ENCODE data around the gene MADCAM1.
"Not testable (repeated sequence)": the region's sequence is repeated elsewhere in the genome, so short reads cannot be mapped to it uniquely, and the experiment has no call there.

The MADCAM1 gene

DNA sequence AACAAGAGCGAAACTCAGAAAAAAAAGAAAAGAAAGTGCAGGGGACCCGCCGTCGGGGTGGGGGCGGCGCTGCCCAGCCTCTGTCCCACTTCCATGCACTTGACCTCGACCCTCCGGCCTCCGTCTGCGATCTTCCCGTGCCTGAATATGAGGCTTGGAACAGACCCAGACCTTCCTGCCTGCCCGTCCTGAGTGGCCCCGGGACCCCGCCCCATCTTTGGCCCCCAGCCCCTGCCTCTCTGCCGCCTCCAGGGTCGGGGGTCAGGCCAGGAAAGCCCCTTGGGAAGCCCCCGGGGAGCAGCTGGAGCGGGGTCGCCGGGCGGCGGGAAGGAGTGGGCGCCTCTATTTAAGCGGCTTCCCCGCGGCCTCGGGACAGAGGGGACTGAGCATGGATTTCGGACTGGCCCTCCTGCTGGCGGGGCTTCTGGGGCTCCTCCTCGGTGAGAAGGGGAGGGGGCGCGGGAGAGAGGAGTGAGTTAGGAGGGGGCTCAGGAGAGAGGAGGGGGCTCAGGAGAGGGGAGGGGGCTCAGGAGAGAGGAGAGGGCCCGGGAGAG lies at the start of gene MADCAM1:
MADCAM1 (plus strand) TSS at position 375 of the 554 bp plus-strand sequence; CDS start at position 389, 14 bp downstream.
- DNase-seq (ENCODE audit: low spot score in 2 of 2) (no peak), ATAC-seq (ENCODE audit: low read depth) (no peak)
- peaks cover 16% of the 10 kb centered on the region for H3K4me1 Mint-ChIP-seq
- H3K4me3 Mint-ChIP-seq: no peak within 1 kb of the TSS
- no peak within 1 kb of the TSS for H3K27ac Mint-ChIP-seq
- peaks cover 1% of the 10 kb centered on the region for H3K9me3 Mint-ChIP-seq
- peaks cover 22% of the 10 kb centered on the region for H3K27me3 Mint-ChIP-seq
- peaks cover 3% of the 10 kb centered on the region for H3K36me3 Mint-ChIP-seq

DNA sequence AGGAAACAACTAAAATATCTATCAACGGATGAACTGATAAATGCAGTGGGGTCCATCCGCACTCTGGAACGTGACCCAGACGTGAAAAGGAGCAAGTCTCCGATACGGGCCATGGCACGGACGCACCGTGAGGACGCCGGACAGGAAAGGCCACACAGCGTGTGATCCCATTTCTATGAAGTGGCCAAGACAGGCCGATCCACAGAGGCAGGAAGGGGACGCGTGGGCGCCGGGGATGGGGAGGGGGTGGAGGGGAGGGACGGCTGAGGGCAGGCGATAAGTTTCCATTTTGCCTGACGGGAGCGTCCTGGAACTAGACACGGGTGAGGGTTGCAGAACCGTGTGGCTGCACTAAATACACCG lies 49.2 kb upstream of the MADCAM1 start:
- no peak overlapping the region for H3K27ac Mint-ChIP-seq
- DNase-seq (ENCODE audit: low spot score in 2 of 2) (no peak), ATAC-seq (ENCODE audit: low read depth) (no peak)
- H3K4me1 Mint-ChIP-seq: peaks cover 1% of the 10 kb centered on the region
- H3K4me3 Mint-ChIP-seq: no peak overlapping the region
- H3K27me3 Mint-ChIP-seq: peaks cover 11% of the 10 kb centered on the region
- peaks cover 8% of the 10 kb centered on the region for H3K9me3 Mint-ChIP-seq
- H3K36me3 Mint-ChIP-seq: peaks cover 1% of the 10 kb centered on the region

DNA sequence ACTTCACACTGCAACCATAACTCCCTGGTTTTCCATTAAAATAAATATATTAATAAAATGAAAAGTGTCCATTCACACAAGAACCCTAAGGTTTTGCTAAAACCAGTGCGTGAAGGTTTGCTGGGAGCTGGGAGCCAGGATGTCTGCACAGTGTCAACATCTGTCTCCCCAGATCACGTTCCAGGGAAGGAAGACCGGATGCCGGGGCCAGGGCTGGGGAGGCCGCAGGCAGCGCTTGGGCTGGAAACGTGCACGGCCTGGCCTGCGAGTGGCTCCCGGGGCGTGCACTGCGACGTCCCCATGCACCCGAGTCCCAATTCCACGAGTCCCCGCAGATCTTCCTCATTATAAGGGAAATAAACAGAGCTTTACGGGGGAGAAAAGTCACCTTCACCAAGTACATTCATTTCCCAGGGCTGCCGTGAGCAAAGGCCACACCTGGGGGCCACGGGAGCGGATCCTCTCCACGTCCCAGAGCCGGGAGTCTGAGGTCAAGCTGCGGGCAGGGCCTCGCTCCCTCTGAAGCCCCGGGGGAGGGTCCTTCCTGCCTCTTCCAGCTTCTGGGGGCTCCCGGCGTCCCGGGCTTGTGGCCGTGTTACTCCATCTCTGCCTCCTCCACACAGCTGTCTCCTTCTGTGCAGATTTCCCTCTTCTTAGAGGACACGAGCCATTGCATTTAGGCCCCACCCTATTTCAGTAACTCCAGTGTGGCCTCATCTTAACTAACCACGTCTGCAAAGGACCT lies 48.3 kb upstream of the MADCAM1 start:
- Mint-ChIP-seq H3K9me3 (peaks cover 7% of the 10 kb centered on the region), H3K27me3 (peaks cover 8% of the 10 kb centered on the region), H3K4me3 (no peak overlapping the region), H3K4me1 (no peaks in the 10 kb centered on the region), H3K27ac (no peak overlapping the region), H3K36me3 (no peaks in the 10 kb centered on the region)
- ATAC-seq (ENCODE audit: low read depth) (no peak), DNase-seq (ENCODE audit: low spot score in 2 of 2) (no peak)

DNA sequence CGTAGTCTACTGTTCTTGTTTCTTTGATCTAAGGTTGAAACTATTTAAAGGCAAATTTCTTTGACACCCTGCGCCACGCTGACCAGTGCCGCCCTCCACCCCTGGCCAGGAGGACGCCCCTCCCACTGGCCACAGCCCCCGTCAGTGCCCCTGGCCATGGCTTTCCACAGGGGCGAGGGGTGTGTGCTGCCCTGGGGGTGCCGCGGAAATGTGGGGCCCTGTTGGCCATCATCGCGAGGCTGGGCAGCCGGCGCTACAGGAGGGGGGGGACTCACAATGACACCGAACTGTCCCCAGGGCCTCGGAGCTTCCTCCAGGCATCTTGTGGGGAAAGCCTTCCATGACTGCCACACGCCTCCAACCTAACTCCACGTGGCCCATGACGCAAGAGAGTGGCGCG lies 46.4 kb upstream of the MADCAM1 start:
- Mint-ChIP-seq H3K36me3 (no peaks in the 10 kb centered on the region), H3K4me3 (no peak overlapping the region), H3K4me1 (no peaks in the 10 kb centered on the region), H3K9me3 (peaks cover 4% of the 10 kb centered on the region), H3K27me3 (peaks cover 1% of the 10 kb centered on the region), H3K27ac (no peak overlapping the region)
- DNase-seq (ENCODE audit: low spot score in 2 of 2) (no peak), ATAC-seq (ENCODE audit: low read depth) (no peak)

DNA sequence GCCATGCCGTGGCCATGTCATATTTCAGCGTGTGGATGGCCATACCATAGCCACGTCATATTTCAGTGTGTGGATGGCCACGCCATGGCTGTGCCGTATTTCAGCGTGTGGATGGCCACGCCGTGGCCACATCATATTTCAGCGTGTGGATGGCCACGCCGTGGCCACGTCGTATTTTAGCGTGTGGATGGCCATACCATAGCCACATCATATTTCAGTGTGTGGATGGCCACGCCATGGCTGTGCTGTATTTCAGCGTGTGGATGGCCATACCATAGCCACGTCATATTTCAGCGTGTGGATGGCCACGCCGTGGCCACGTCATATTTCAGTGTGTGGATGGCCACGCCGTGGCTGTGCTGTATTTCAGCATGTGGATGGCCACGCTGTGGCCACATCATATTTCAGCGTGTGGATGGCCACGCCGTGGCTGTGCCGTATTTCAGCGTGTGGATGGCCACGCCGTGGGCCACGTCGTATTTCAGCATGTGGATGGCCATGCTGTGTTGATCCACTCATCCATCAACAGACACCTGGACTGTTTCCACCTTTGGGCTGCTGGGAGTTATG lies 45.3 kb upstream of the MADCAM1 start:
- H3K36me3 Mint-ChIP-seq; H3K4me1 Mint-ChIP-seq; H3K27me3 Mint-ChIP-seq; H3K27ac Mint-ChIP-seq; H3K4me3 Mint-ChIP-seq; ATAC-seq (ENCODE audit: low read depth); DNase-seq (ENCODE audit: low spot score in 2 of 2); H3K9me3 Mint-ChIP-seq: not testable (repeated sequence)

DNA sequence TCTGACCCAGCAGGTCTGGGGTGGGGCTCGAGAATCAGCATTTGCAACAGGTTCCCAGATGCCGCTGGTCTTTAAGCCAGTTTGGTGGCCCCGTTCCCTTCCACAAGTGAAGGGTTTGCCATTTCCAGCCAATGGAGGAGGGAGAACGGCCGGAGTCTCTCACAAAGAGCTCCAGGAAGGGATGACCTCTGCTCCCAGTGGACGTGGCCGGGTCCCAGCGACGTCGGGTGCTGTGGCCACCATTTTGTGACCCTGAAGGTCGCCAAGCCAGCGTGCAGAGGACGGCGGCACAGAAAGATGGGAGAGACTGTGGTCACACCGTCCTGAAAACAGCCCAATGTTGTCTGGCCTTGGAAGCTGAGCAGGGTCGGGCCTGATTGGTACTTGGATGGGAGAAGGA lies 43.5 kb upstream of the MADCAM1 start:
- Mint-ChIP-seq H3K4me3 (no peak overlapping the region), H3K4me1 (no peaks in the 10 kb centered on the region), H3K27ac (no peak overlapping the region), H3K9me3 (peaks cover 7% of the 10 kb centered on the region), H3K36me3 (no peaks in the 10 kb centered on the region), H3K27me3 (peaks cover 9% of the 10 kb centered on the region)
- ATAC-seq (ENCODE audit: low read depth): no peak
- DNase-seq (ENCODE audit: low spot score in 2 of 2): no peak

DNA sequence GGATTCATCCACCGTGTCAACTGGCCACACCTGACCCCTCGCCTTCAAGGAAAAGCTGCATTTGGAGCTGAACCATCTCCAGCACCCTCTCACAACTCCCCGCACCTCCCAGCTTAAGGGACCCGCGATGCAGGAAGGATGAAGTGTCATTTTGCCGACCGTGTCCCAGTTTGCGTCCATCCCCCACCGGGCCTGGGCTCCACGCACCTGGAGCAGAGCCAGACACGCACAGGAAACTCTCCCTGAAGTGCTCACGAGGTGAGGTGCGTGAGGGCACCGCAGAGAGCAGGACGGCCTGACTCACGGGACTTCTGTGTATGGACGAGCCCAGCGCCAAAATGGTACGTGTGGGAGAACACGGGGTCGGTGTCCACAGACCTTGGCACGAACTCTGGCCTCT lies 42.7 kb upstream of the MADCAM1 start:
- Mint-ChIP-seq H3K9me3 (peaks cover 7% of the 10 kb centered on the region), H3K36me3 (no peaks in the 10 kb centered on the region), H3K27me3 (peaks cover 9% of the 10 kb centered on the region), H3K27ac (no peak overlapping the region), H3K4me3 (no peak overlapping the region), H3K4me1 (no peaks in the 10 kb centered on the region)
- ATAC-seq (ENCODE audit: low read depth): no peak
- no peak for DNase-seq (ENCODE audit: low spot score in 2 of 2)

DNA sequence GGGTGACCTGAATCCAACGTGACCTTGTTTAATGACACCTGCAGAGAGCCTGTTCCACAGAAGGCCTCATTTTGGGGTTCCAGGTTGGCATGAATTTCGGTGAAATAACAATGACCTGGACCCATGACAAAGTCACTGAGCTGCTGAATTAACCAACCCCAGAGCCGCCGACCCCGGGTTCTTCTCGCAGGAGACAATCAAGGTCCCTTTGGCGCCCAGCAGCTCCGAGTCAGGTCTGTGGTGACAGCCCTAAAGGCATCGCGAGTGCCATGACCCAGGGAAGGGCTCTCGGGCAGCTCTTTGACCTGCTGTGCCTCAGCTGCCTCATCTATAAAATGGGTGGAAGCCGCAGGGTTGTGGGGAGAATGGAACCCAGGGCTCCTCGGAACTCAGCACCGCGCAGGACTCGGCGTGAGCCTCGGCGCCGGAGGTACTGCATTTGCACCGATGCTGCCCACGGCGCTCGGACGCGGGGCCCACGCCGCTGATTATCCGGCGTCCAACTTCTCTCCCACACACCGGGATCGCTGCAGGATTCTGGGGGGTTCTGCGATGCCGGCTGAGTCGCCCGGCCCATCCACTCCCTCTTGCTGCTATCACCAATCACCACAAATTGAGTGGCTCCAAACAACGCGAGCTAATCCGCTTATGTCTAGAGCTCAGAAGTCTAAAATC lies 41.1 kb upstream of the MADCAM1 start:
- Mint-ChIP-seq H3K27me3 (peaks cover 9% of the 10 kb centered on the region), H3K36me3 (no peaks in the 10 kb centered on the region), H3K9me3 (peaks cover 7% of the 10 kb centered on the region), H3K4me1 (no peaks in the 10 kb centered on the region), H3K27ac (no peak overlapping the region), H3K4me3 (no peak overlapping the region)
- ATAC-seq (ENCODE audit: low read depth) (no peak), DNase-seq (ENCODE audit: low spot score in 2 of 2) (no peak)

DNA sequence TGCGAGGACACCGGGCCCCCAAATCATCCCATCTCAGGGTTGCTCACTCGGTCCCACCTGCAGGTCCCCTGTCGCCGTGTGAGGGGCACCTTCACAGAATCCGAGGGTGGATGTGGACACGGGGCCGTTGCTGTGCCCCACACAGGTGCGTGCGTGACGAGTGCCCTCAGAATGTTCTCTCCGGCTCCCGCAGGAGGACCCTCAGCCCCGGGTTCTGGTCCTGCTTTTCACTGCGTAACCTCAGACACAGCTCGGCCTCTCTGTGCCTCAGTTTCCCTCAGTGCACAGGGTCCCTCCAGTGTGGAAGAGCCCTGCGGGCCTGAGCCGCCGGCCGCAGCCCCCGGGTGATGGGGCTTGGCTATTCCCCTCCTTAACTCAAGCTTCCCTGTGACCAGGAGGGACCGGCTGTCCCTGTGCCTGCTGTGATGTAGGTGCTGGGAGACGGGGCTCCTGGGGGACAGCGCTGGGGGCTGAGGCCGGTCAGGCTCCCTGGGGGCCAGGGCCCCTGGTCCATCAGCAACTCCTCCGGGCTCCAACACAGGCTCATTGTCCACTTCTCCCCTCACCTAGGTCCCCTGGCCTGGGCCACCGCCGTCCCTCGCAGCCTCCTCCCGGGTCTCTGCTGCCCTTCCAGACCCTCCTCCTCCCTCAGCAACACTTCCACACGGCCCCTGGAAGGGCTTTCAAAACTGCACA lies 40.3 kb upstream of the MADCAM1 start:
- DNase-seq (ENCODE audit: low spot score in 2 of 2): no peak
- no peaks in the 10 kb centered on the region for H3K4me1 Mint-ChIP-seq
- no peak overlapping the region for H3K4me3 Mint-ChIP-seq
- peaks cover 9% of the 10 kb centered on the region for H3K27me3 Mint-ChIP-seq
- H3K27ac Mint-ChIP-seq: no peak overlapping the region
- no peaks in the 10 kb centered on the region for H3K36me3 Mint-ChIP-seq
- peaks cover 3% of the 10 kb centered on the region for H3K9me3 Mint-ChIP-seq
- ATAC-seq (ENCODE audit: low read depth): no peak

DNA sequence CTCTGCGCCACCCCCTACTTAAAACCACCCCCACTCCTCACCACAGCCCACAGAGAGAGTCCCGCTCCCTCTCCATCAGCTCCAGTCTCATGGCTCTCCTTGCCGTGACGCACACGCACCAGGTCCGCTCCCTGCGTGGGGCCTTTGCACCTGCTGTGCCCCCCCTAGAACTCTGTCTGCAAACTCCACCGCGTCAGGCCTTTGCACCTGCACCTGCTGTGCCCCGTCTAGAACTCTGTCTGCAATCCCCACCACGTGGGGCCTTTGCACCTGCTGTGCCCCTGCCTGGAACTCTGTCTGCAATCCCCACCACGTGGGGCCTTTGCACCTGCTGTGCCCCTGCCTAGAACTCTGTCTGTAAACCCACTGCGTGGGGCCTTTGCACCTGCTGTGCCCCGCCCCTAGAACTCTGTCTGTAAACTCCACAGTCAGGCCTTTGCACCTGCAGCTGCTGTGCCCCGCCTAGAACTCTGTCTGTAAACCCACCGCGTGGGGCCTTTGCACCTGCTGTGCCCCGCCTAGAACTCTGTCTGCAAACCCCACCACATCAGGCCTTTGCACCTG lies 39.7 kb upstream of the MADCAM1 start:
- Mint-ChIP-seq H3K4me3 (no peak overlapping the region), H3K4me1 (peaks cover 2% of the 10 kb centered on the region), H3K27ac (no peak overlapping the region), H3K27me3 (peaks cover 10% of the 10 kb centered on the region), H3K9me3 (peaks cover 3% of the 10 kb centered on the region), H3K36me3 (no peaks in the 10 kb centered on the region)
- DNase-seq (ENCODE audit: low spot score in 2 of 2): no peak
- no peak for ATAC-seq (ENCODE audit: low read depth)

DNA sequence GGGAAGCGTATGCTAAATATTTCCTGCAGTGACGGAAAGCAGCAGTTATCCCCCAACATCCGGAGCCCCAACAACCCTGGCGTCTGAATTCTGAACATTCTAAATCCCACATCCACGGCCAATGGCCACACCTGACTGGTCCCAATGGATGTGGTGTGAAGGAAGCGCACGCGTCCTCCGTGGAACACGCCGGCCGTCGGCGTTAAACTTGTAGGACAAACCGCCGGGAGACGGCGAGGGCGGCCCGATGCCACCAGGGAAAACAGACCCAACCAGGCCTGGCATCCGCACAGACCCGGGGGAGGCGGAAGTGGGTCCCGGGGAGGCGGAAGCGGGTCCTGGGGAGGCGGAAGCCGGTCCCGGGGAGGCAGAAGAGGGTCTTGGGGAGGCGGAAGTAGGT lies 38.6 kb upstream of the MADCAM1 start:
- DNase-seq (ENCODE audit: low spot score in 2 of 2) (no peak), ATAC-seq (ENCODE audit: low read depth) (no peak)
- Mint-ChIP-seq H3K27me3 (peaks cover 13% of the 10 kb centered on the region), H3K4me1 (peaks cover 3% of the 10 kb centered on the region), H3K27ac (no peak overlapping the region), H3K9me3 (peaks cover 3% of the 10 kb centered on the region), H3K4me3 (no peak overlapping the region), H3K36me3 (no peaks in the 10 kb centered on the region)

DNA sequence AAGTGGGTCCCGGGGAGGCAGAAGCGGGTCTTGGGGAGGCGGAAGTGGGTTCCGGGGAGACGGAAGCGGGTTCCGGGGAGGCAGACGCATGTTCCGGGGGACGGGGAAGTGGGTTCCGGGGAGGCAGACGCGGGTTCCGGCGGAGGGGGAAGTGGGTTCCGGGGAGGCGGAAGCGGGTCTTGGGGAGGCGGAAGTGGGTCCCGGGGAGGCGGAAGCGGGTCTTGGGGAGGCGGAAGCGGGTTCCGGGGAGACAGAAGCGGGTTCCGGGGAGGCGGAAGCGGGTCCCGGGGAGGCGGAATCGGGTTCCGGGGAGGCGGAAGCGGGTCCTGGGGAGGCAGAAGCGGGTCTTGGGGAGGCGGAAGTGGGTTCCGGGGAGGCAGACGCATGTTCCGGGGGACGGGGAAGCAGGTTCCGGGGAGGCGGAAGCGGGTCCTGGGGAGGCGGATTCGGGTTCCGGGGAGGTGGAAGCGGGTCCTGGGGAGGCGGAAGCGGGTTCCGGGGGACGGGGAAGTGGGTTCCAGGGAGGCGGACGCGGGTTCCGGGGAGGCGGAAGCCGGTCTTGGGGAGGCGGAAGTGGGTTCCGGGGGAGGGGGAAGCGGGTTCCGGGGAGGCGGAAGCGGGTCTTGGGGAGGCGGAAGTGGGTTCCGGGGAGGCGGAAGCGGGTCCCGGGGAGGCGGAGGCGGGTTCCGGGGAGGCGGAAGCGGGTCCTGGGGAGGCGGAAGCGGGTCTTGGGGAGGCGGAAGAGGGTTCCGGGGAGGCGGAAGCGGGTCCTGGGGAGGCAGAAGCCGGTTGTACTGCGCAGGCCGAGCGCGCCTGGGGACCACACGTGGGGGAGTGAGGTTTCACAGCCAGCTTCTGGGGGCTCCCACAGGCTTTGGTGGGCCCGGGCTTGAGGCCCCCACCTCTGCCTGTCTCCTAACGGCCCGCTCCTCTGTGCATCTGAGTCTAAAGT lies 37.9 kb upstream of the MADCAM1 start:
- H3K27me3 Mint-ChIP-seq: peaks cover 15% of the 10 kb centered on the region
- no peak for DNase-seq (ENCODE audit: low spot score in 2 of 2)
- peaks cover 3% of the 10 kb centered on the region for H3K4me1 Mint-ChIP-seq
- no peak for ATAC-seq (ENCODE audit: low read depth)
- H3K36me3 Mint-ChIP-seq: no peaks in the 10 kb centered on the region
- peaks cover 3% of the 10 kb centered on the region for H3K9me3 Mint-ChIP-seq
- no peak overlapping the region for H3K27ac Mint-ChIP-seq
- H3K4me3 Mint-ChIP-seq: no peak overlapping the region

All from memory B cell (primary cell).